GM18909 (cell line): ENCODE measurements around the gene FUS.
"Not testable (repeated sequence)": the region's sequence is repeated elsewhere in the genome, so short reads cannot be mapped to it uniquely, and the experiment has no call there.

Experiments
- ATAC-seq: cut with Tn5 transposase; IDR thresholded peaks from one replicate; pipeline ENCODE4 v1.9.1; 2021; ENCODE audit warnings: mild to moderate bottlenecking; ENCODE audit not compliant: unreplicated experiment, poor library complexity

FUS gene

DNA sequence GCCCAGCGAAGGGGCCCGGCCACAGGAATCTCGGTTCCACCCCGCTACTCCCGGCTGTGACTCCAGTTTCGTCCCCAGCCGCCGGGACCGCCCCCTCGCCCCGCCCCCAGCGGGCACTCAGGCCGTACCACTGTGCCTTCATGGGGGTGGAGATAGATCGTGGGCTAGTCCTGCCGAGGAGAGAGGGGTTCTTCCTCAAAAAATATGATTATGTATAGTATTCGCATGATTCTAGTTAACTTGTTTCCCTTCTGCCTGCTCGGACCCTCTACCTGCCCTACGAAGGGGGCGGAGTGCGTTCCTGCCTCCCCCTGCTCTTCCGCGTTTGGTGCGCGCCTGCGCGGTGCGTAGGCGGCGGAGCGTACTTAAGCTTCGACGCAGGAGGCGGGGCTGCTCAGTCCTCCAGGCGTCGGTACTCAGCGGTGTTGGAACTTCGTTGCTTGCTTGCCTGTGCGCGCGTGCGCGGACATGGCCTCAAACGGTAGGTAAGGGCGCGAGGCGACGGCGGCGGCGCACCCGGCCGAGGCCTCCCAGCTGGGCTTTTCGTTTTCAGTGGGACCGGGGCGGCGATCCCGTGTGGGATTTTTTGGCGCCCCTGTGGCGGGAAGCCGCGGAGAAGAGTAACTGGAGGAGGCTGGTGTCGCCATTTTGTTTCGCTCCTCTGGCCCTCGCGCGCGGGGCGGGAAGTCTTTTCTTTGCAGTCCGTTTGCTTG is at the start of gene FUS:
Gene FUS (plus strand): TSS at position 393 of the 713 bp plus-strand sequence. CDS start 76 bp downstream, at position 469.
- ATAC-seq, result peak; percentile 63

DNA sequence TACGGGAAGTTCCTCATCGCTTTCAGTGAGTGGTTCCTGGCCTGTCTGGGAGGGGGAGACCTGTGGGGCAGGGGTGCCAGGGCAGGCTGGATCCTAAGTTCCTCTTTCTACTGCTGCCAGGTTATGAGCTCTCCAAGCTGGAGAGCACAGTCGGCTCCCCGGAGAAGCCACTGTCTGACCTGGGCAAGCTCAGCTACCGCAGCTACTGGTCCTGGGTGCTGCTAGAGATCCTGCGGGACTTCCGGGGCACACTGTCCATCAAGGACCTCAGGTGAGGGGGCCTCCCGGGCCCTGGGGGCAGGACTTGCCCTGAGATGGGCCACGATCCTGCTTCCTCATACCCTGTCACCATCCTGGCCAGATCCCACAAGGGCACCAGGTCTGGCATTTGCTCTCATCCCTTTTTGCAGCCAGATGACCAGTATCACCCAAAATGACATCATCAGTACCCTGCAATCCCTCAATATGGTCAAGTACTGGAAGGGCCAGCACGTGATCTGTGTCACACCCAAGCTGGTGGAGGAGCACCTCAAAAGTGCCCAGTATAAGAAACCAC is 49.5 kb upstream of the FUS start:
- ATAC-seq, result no peak

DNA sequence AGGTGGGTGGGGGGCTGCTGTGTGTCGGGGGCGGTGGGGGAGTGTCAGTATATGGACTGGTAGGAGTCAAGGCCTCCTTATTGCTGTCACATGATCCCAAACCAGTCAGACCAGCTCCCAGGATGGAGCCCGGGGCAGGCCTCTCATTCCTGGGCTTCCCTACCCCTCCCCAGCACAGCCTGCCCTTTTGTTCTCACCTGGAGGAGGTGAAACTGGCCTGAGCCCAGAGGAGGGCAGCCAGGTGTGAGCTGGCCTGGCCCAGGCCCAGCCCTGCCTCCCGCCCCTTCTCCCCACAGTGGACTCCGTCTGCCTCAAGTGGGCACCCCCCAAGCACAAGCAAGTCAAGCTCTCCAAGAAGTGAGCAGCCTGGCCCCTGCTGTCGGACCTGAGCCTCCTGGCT is 49.0 kb upstream of the FUS start:
- no peak for ATAC-seq

DNA sequence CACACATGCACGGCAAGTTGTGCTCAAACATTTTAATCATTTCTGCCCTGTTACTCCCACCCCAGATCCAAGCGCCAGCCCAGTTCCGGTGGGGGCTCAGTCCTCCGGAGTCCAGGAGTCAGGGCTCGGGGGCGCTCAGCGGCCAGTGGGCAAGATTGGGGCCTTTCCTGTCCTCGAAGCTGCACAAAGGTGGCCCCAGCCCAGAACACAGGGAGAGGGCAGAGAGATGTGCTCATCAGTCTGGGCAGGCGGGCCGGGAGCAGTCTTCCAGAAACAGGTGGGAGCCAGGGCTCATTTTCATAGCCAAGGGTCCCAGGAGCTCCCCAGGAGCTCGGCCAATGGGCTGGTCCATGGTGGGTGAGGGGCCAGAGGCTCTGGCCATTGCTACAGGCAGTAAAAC is 48.5 kb upstream of the FUS start:
- no peak for ATAC-seq

DNA sequence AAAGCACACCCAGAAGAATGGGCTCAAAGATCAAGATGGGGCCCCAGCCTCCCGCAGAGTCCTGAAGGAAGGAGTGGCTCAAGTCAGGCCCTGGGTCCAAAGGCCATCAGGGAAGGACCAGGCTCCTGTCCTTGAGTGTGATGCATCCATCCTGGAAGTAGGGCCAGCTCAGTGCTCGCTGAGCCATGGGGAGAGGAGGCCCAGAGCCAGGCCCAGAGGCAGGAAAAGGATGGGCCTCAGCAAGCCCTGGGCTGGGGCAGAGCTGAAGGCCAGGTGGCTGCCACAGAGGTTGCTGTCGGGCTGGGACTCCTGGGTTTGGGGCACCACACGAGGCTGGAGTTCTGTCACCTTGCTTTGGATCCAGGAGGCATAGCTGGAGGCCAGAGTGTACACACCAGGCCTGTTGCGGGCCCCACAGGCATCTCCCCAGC is 48.1 kb upstream of the FUS start:
- ATAC-seq, result no peak

DNA sequence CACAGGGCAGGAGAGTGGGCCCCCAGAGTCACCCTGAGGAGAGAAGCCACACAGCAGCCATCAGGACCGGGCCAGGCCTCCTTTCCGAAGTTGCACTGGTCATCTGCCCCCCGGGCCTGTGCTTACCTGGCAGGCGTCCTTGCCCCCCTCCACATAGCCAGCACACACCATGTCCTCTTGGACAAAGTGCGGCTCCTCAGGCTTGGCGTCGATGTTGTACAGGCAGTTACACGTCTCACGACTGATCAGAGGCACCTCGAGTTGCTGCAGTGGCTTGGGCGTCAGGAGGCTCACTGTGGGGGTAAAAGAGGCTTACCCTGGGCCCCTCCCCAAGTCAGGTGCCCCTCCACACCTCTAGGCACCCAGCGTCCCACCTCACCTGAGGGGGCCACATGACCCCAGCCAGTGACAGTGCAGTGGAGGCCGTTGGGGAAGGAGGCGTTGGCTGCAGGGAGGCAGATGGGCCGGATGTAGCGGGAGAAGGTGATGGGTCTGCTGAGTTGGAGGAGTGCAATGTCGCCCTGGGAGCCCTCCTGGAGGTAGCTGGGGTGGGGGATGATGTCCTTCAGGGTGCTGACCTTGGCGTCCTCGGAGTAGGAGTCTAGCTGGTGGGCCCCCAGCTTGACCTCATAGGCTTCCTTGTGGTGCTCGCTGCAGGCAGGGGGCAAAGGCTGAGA is 47.5 kb upstream of the FUS start:
- no peak for ATAC-seq

DNA sequence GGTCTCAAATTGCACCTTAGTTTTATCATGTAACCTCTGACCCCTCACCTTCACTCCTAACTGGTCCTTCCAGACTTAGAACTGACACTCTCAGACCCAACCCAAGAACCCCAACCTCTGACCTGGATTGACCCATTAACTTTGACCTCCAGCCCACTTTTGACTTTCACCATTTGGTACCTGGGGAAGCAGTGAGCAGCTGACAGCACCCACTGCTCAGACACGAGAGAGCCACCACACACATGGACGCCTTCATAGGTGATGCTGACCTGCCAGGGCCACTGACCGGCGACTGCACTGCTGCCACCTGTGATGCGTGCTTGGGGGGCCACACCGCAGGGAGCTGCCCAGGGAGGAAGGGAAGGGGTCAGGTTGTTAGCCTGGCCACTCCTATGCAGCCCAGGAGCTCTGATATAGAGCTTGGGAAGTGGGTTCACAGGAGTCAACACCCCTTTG is 46.9 kb upstream of the FUS start:
- ATAC-seq, result no peak

DNA sequence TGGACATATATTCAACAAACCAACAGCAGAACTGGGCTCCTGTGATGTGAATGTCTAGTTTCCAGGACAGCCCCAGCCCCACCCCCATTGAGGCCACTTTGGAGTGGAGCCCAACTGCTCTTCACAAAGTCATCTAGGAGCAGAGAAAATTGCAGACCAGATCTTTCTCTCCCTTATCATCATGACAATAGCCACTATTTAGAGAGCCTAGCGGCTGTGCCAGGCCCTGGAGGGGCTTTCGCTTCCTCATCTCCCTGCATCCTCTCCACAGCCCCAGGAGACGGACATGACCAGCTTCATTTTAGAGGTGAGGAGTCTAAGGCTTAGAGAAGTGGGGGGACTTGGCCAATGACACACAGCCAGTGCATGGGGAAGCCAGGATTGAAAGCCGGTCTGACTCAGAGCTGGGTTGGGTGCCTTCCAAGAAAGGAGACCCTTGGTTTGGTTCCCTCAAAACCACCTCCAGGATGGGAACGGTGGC is 45.8 kb upstream of the FUS start:
- no peak for ATAC-seq

DNA sequence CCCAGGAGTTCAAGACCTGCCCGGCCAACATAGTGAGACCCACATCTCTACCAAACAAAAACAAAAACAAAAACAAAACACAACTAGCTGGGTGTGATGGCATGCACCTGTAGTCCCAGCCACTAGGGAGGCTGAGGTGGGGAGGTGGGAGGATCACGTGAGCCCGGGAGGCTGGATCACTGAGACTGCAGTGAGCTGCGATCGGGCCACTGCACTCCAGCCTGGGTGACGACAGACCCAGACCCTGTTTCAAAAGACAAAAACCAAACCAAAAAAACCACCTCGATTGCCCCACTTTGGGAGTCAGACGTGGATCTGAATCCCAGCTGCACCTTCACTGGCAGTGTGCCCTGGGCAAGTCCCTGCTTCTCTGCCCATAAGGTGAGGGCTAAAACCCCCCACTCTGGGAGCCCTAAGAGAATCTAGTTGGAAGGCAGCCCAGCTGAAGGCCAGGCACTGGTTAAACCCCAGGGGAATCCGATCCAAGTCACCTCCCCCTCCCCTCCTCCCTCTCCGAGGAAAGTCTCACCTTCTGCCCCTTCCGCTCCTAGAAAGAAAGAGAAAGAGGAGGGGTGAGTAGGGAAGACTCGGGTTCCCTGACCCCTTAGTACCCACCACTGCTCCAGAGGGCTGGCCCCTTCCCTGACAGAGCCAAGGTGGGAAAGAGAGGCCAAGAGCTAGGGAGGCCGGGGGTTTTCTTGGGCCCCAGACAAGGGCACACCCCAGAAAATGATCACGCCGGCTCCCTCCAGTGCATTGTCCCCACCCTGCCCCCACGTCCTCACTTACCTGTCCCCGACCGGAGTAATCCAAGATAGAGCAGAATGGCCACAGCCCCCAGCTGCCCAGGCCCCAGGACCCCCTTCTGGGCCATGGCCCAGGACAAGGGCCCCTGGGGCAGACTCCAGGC is 45.1 kb upstream of the FUS start:
- no peak for ATAC-seq

DNA sequence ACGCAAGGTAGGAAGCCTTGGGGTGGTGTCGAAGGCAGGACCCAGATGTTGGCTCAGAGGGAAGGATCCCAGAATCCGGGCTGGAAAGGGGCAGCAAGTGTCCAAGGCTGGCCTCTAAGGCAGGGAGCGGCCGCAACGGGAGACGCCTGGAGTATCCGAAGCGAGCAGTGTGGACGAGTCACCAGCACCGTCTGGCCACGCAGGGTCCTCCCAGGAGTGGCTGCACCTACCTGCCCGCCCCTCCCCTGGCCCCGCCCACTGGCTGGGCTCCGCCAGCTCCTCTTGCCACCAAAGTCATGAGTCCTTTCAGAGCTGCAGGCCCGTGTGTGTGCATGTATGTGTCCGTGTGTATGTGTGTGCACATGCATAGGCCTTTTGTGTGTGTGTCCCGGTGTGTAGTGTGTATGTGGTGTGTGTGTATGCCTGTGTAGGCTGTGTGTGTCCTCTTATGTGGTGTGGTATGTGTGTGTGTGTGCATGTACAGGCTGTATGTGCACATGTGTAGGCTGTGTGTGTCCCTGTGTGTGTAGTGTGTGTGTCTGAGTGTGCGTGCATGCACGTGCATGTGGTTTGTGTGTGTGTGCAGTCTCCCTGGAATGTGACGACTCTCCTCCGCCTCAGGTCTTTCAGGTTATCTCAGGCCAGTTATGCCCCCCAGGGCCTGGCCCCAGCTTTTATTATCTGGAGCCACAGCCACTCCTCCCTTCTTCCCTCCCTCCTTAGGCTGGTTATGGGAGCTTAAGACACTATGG is 44.2 kb upstream of the FUS start, which contains the start of gene PRSS8:
Gene PRSS8 (minus strand): TSS at position 193 of the 752 bp plus-strand sequence. CDS start 229 bp downstream, outside the sequence.
- ATAC-seq, result no peak

DNA sequence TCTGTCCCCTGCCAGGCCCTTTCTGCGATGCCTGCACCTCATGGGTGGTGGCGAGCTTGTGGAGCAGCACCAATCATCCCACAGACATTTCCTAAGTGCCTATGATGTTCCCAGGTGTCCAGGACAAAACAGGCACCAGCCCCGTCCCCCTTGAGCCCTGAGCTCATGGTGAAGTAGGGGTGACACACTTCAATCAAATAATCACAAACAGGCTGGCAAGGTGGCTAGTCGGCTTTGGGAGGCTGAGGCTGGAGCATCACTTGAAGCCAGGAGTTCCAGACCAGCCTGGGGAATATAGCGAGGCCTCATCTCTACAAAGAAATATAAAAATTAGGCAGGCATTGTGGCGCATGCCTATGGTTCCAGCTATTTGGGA is 43.7 kb upstream of the FUS start:
- ATAC-seq, result no peak

DNA sequence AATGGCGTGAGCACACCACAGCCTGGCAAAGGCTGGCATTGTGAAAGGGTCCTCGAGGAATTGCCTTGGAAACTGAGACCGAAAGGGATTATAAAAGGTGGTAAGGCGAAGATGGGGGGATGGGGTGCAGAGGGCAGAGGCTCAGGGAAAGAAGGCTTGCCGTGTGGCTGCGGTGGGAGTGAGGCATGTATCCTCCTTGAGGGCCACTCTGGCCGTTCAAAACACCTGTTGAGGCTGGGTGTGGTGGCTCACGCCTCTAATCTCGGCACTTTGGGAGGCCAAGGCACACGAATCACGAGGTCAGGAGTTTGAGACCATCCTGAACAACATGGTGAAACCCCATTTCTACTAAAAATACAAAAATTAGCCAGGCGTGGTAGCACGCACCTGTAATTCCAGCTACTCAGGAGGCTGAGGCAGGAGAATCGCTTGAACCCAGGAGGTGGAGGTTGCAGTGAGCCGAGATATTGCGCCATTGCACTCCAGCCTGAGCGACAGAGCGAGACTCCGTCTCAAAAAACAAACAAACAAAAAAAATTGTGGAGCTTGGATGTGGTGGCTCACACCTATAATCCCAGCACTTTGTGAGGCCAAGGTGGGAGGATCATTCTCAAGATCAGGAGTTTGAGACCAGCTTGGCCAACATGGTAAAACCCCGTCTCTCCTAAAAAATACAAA is 43.0 kb upstream of the FUS start:
- ATAC-seq, result not testable (repeated sequence)

DNA sequence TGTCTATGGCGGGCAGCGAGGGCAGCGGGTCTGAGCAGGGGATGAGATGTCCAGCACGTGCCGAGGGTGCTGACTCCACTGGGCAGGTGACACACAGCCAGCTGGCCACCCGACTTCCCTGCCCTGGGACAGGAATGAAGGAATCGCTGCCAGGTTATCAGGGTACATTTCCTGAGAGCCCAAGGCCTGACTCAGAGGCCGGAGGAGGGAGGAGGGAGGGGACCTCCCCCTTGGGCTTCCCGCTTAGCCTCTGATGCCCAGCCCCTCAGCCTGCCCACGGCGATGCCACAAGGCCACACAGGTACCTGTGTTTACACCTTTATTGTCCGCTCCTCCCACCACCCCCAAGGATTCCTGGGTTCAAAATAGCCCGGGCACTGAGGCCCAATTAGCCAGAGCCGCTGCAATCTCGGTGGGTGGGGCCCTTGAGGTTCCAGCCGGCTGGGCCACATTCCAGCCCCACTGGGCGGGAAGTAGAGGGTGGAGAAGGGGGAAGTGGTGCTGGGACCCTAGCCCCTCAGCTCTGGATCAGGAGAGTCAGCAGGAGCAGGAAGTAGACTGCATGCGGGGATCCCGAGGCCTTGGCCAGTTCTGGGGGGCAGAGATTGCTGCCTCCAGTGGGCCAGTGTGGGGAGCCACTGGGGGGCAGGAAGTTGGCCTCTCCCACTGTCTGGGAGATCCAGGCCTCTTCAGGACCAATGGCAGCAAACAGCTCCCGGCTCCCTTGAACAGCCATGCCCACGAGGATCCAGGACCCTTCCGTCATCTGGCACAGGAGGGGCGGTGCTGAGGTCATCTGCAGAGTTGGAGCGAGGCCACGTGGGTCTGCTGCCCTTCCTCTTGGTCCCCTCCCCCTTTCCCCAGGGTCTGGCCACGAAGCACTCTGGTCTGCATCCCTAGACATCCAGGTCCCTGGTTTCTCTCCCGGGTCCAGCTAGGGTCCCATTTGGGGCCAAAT is 41.0 kb upstream of the FUS start:
- no peak for ATAC-seq

DNA sequence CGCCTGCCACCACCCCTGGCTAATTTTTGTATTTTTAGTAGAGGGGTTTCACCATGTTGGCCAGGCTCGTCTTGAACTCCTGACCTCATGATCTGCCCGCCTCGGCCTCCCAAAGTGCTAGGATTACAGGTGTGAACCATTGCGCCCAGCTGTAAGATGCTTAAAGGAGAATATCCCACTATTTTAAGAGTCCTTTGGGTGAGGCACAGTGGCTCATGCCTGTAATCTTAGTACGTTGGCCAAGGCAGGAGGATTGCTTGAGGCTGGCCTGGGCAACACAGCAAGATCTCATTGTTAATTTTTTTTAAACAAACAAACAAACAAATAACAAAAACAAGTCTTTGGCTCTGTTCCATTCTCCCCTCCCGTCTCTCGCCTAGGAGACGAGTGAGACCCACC is 38.9 kb upstream of the FUS start:
- not testable (repeated sequence) for ATAC-seq

DNA sequence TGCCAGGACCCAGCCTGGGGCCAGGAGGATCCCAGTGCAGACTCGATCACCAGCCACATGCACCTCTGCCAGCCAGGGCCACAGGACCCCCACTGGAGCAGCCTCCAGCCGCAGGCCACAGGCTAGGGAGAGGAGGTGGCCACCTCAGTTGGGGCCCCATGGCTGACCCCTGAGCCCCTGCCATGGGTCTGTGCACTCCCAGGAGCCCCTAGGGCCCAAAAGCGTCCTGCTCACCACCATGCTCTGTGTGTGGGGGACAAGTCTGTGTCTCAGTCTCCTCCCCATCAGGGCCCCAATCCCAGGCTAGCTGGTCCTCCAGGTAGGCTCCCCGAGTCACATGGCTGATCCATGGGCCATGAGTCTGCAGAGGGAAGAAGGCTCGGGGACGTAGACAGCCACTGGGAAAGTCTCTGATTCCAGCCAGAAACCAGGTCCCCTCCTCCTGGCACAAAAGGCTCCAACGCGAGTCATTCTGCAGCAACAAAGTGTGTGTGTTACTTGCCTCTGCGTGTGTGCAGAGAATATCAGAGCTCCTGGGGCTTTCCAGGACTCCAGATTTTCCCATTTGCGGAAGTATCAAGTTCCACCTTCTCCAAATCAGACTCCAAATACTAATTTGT is 38.3 kb upstream of the FUS start:
- ATAC-seq, result no peak

DNA sequence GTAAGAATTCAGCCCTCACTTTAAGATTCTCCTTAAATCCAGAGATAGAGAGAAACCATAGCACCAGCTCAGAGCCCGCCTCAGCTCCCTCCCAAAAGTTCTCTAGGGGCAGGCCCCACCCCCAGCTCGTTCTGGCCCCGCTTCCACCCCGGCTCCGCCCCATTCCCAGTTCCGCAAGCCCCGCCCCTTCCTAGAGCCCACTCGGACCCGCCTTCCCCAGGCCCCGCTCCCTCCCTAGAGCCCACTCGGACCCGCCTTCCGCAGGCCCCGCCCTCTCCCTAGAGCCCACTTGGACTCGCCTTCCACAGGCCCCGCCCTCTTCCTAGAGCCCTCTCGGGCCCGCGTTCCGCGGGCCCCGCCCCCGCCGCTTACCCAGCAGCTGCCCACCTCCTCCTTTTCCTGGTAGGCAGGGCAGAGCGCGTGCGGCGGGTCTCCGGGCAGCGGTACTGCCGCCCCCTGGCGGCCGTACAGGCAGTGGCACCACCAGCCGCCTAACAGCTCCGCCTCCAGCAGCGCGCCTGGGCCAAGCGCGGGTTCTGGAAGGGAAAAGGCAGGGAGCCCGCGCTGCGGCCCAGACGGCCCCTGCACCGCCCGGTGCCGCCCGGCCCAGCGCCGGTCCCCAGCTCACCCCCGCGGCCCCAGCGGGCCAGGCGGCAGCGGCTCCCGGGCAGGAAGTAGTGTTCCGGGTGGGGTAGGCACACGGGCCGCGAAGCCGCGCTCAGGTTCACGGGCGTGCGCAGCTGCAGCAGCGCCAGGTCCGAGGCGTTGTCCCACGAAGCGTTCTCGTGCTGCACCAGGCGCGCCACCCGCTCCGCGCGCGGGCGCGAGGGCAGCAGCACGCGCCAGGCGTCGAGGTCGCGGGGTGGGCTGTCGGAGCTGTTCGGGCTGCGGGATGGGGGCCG is 37.6 kb upstream of the FUS start:
- ATAC-seq, result peak; percentile 88
